Uterus (tissue), 4 donors: ENCODE results near the gene POU2F3. TPM values are rescaled to one million over a fixed set of nuclear protein-coding genes. Genes with fewer than 3 reads are reported as not detected.

ENCODE experiments used
- DNase-seq, 2 donors: peaks; one replicate each; pipeline ENCODE4 v3.0.0-alpha.2; 2019 to 2020
- H3K27ac ChIP-seq, 2 donors: fragments of 200-600 bp; sonication (generic); 1 replicate in 1 of 2; 2 replicates in 1 of 2; pipeline ENCODE4 v1.5.1; 2016 to 2018
- H3K27me3 ChIP-seq, 2 donors: fragments of 200-600 bp; sonication (generic); one replicate each; pipeline ENCODE4 v1.5.1; 2018 to 2019; ENCODE audit warnings: control low read depth in 1 of 2
- H3K36me3 ChIP-seq, 2 donors: fragments of 200-600 bp; sonication (generic); one replicate each; pipeline ENCODE4 v1.5.1; 2019; ENCODE audit warnings: control low read depth in 1 of 2
- H3K4me1 ChIP-seq, 2 donors: fragments of 200-600 bp; sonication (generic); one replicate each; pipeline ENCODE4 v1.5.1; 2018 to 2019; ENCODE audit warnings: control low read depth in 1 of 2
- H3K4me3 ChIP-seq, 2 donors: fragments of 200-600 bp; sonication (generic); 1 replicate in 1 of 2; 2 replicates in 1 of 2; pipeline ENCODE4 v1.5.1; 2018 to 2019; ENCODE audit warnings: mild to moderate bottlenecking in 1 of 2
- H3K9me3 ChIP-seq, 2 donors: fragments of 200-600 bp; sonication (generic); one replicate each; pipeline ENCODE4 v1.5.1; 2019; ENCODE audit warnings: control low read depth in 1 of 2
- POLR2A ChIP-seq, 2 donors: fragments of 450-650 bp; IDR thresholded peaks; one replicate each; pipeline ENCODE4 v1.6.1; 2016; ENCODE audit warnings: antibody characterized with exemption in 2 of 2, mild to moderate bottlenecking in 1 of 2, moderate library complexity in 1 of 2
- intact Hi-C: fragments of 100-400 bp; cut with DNase I; formaldehyde crosslinking; loops from one replicate; pipeline ENCODE4 v1.15.1; 2023; ENCODE audit warnings: low total_unique reads
- total RNA-seq, 4 donors: library from RNA; depleted of rRNA in 3 of 4; stranded (reverse); fragments of >200 nt in 3 of 4; gene quantifications; one replicate each; pipeline versions ENCODE4 v1.1.0 to v1.2.4, GENCODE V29; 2014 to 2023
- TF ChIP-seq, protein P1 (sequence below), 4 experiments: fragments of 200-600 bp in 2 of 4; fragments of 450-650 bp in 2 of 4; sonication (generic) in 2 of 4; IDR thresholded peaks; one replicate each; pipeline ENCODE4 v1.5.1; 2016 to 2019; ENCODE audit warnings: antibody characterized with exemption in 4 of 4, mild to moderate bottlenecking in 2 of 4, moderate library complexity in 1 of 4
- donor health status: DM: yes; HTN: yes; CAD: no.

The POU2F3 gene
- total RNA-seq, 4 donors from 2014 or later = 0.85 TPM; not detected in 3

DNA sequence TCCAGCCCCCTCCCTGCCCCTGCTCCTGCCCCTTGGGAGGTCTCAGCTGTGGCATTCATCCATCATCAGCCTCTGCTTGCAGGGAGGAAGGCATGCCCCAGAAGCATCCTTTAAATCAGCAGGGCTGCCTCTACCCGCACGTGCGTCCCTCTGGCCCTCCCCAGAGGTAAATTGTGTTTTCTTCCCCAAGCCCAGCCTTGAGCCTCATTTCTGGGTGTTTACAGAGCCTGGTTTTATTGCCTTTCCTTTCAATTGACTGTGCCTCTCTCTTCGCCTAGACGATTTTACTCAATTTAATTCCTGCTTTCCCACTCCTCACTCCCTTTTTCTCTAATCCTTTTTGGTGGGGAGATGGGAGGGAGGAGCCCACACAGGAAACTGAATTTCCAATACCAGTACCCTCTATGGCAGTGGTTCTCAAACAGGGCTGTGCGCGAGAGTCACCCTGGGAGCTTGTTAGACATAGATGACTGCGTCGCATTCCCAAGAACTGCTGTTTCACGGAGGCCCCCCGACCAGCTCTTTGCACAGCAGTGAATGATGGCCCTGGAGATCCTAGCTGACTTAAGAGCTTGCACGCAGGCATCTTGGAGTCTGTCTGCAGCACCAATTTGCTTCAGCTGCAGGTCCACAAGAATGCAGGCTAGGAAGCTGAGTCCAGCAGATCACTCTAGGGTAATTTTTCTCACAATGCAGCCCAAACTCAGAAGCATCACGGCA, 44.2 kb upstream of the POU2F3 start:
- Histone ChIP-seq H3K36me3 (no peaks in the 10 kb centered on the region), H3K4me1 (no peaks in the 10 kb centered on the region), H3K9me3 (no peaks in the 10 kb centered on the region), H3K27ac (no peak overlapping the region), H3K4me3 (no peak overlapping the region), H3K27me3 (no peaks in the 10 kb centered on the region)
- intact Hi-C loops = no loop called here
- DNase-seq = no peak
- TF ChIP-seq POLR2A (IDR thresholded peaks at IDR 0.05) = no peak
- TF ChIP-seq, protein P1, sequence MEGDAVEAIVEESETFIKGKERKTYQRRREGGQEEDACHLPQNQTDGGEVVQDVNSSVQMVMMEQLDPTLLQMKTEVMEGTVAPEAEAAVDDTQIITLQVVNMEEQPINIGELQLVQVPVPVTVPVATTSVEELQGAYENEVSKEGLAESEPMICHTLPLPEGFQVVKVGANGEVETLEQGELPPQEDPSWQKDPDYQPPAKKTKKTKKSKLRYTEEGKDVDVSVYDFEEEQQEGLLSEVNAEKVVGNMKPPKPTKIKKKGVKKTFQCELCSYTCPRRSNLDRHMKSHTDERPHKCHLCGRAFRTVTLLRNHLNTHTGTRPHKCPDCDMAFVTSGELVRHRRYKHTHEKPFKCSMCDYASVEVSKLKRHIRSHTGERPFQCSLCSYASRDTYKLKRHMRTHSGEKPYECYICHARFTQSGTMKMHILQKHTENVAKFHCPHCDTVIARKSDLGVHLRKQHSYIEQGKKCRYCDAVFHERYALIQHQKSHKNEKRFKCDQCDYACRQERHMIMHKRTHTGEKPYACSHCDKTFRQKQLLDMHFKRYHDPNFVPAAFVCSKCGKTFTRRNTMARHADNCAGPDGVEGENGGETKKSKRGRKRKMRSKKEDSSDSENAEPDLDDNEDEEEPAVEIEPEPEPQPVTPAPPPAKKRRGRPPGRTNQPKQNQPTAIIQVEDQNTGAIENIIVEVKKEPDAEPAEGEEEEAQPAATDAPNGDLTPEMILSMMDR (IDR thresholded peaks at IDR 0.05) = no peak

GRCh38 chr11:120196826-120197225, 43.1 kb upstream of the POU2F3 start:
- DNase-seq = no peak
- no peaks in the 10 kb centered on the region for H3K36me3 ChIP-seq
- TF ChIP-seq, protein P1 (IDR thresholded peaks at IDR 0.05) = no peak
- TF ChIP-seq POLR2A (IDR thresholded peaks at IDR 0.05) = no peak
- H3K9me3 ChIP-seq = no peaks in the 10 kb centered on the region
- H3K4me1 ChIP-seq = no peaks in the 10 kb centered on the region
- peak overlapping the region in 1 of 2 donors; percentile 26 for H3K27ac ChIP-seq
- no peak overlapping the region for H3K4me3 ChIP-seq
- H3K27me3 ChIP-seq = no peaks in the 10 kb centered on the region
- intact Hi-C loops = no loop called here

GRCh38 chr11:120197251-120197891, 42.6 kb upstream of the POU2F3 start:
- no peak for DNase-seq
- H3K27ac ChIP-seq = peak overlapping the region in 1 of 2 donors; percentile 26
- no peaks in the 10 kb centered on the region for H3K4me1 ChIP-seq
- no peaks in the 10 kb centered on the region for H3K27me3 ChIP-seq
- H3K36me3 ChIP-seq = no peaks in the 10 kb centered on the region
- intact Hi-C loops = no loop called here
- no peaks in the 10 kb centered on the region for H3K9me3 ChIP-seq
- no peak overlapping the region for H3K4me3 ChIP-seq
- TF ChIP-seq POLR2A (IDR thresholded peaks at IDR 0.05) = no peak
- TF ChIP-seq, protein P1 (IDR thresholded peaks at IDR 0.05) = no peak

DNA sequence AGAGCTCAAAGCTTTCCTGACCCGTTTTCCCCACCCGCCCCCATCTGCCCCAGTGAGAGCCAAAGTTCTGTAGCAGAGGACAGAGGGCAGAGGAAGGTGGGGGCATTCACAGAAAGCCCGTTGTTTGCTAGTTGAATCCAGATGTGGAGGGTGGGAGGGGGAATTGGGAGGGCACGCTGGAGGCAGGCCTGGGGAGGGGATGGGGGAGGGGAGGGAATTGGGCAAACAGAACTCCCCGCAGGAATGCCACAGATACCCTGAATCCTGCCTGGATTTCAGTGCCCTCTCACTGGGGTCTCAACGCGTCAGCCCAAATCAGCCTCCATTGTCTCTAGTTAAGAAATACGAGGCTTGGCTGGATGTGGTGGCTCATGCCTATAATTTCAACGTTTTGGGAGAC, 42.0 kb upstream of the POU2F3 start:
- Histone ChIP-seq H3K36me3 (no peaks in the 10 kb centered on the region), H3K4me1 (no peaks in the 10 kb centered on the region), H3K9me3 (no peaks in the 10 kb centered on the region), H3K27me3 (no peaks in the 10 kb centered on the region), H3K27ac (peak overlapping the region in 1 of 2 donors; percentile 26), H3K4me3 (no peak overlapping the region)
- intact Hi-C loops = no loop called here
- no peak for DNase-seq
- TF ChIP-seq, protein P1 (IDR thresholded peaks at IDR 0.05) = no peak
- no peak for TF ChIP-seq POLR2A (IDR thresholded peaks at IDR 0.05)

DNA sequence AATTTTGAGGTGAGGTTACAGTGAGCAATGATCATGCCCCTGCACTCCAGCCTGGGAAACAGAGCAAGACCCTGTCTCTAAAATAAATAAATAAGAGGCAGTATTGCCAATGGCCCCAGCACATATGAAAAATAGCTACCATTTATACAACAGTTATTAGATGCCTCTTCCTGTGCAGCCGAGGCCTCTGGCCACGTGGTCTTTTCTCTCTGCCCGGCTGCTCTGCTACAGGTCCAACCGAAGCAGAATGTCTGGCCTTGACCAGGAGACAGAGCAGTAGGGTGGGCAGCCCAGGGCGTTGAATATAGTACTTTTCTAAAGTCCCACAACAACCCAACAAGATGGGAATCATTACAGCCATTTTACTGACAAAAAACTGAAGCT, 41.5 kb upstream of the POU2F3 start:
- Histone ChIP-seq H3K9me3 (no peaks in the 10 kb centered on the region), H3K27ac (peak overlapping the region in 1 of 2 donors; percentile 26), H3K4me1 (no peaks in the 10 kb centered on the region), H3K4me3 (no peak overlapping the region), H3K36me3 (no peaks in the 10 kb centered on the region), H3K27me3 (no peaks in the 10 kb centered on the region)
- DNase-seq = no peak
- no peak for TF ChIP-seq POLR2A (IDR thresholded peaks at IDR 0.05)
- TF ChIP-seq, protein P1 (IDR thresholded peaks at IDR 0.05) = no peak
- intact Hi-C loops = no loop called here
